GM19238 (cell line): ENCODE measurements around the gene SMARCD3.

Experiments
- DNase-seq: peaks from one replicate; pipeline ENCODE4 v3.0.0; 2011; ENCODE audit warnings: low spot score; ENCODE audit not compliant: insufficient read length

Gene SMARCD3

DNA sequence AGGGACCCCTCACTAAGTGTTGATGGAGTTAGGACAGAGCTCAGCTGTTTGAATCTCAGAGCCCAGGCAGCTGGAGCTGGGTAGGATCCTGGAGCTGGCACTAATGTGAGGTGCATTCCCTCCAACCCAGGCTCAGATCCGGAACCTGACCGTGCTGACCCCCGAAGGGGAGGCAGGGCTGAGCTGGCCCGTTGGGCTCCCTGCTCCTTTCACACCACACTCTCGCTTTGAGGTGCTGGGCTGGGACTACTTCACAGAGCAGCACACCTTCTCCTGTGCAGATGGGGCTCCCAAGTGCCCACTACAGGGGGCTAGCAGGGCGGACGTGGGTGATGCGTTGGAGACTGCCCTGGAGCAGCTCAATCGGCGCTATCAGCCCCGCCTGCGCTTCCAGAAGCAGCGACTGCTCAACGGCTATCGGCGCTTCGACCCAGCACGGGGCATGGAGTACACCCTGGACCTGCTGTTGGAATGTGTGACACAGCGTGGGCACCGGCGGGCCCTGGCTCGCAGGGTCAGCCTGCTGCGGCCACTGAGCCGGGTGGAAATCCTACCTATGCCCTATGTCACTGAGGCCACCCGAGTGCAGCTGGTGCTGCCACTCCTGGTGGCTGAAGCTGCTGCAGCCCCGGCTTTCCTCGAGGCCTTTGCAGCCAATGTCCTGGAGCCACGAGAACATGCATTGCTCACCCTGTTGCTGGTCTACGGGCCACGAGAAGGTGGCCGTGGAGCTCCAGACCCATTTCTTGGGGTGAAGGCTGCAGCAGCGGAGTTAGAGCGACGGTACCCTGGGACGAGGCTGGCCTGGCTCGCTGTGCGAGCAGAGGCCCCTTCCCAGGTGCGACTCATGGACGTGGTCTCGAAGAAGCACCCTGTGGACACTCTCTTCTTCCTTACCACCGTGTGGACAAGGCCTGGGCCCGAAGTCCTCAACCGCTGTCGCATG is 11.0 kb downstream of the SMARCD3 start:
- DNase-seq = no peak

DNA sequence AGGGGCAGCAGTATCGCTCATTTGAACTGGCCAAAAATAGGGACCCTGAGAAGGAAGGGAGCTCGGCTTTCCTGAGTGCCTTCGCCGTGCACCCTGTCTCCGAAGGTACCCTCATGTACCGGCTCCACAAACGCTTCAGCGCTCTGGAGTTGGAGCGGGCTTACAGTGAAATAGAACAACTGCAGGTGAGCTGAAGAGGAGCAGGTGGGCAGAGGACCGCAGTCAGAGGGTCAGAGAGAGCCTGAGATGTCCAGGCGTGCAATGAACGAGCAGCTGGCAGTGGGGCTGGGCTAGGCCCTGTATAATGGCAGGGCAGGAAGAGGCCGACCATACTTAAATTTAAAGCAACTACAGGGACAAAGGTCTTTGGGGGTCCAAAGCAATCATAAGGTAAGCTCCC is 12.1 kb downstream of the SMARCD3 start:
- DNase-seq = no peak

DNA sequence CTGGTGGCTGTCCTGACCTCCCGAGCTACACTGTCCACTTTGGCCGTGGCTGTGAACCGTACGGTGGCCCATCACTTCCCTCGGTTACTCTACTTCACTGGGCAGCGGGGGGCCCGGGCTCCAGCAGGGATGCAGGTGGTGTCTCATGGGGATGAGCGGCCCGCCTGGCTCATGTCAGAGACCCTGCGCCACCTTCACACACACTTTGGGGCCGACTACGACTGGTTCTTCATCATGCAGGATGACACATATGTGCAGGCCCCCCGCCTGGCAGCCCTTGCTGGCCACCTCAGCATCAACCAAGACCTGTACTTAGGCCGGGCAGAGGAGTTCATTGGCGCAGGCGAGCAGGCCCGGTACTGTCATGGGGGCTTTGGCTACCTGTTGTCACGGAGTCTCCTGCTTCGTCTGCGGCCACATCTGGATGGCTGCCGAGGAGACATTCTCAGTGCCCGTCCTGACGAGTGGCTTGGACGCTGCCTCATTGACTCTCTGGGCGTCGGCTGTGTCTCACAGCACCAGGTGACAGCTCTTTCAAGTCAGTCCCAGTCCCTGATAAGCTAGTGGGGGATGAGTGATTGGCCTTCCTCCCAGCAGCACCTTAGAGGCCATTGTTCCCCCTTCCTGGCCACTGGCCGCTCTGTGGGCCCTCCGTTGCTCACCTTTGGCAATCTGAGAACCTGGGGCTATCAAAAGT is 13.3 kb downstream of the SMARCD3 start:
- no peak for DNase-seq

DNA sequence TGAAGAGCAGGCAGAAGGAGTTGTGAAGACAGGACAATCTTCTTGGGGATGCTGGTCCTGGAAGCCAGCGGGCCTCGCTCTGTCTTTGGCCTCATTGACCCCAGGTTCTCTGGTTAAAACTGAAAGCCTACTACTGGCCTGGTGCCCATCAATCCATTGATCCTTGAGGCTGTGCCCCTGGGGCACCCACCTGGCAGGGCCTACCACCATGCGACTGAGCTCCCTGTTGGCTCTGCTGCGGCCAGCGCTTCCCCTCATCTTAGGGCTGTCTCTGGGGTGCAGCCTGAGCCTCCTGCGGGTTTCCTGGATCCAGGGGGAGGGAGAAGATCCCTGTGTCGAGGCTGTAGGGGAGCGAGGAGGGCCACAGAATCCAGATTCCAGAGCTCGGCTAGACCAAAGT is 14.7 kb downstream of the SMARCD3 start:
- no peak for DNase-seq

DNA sequence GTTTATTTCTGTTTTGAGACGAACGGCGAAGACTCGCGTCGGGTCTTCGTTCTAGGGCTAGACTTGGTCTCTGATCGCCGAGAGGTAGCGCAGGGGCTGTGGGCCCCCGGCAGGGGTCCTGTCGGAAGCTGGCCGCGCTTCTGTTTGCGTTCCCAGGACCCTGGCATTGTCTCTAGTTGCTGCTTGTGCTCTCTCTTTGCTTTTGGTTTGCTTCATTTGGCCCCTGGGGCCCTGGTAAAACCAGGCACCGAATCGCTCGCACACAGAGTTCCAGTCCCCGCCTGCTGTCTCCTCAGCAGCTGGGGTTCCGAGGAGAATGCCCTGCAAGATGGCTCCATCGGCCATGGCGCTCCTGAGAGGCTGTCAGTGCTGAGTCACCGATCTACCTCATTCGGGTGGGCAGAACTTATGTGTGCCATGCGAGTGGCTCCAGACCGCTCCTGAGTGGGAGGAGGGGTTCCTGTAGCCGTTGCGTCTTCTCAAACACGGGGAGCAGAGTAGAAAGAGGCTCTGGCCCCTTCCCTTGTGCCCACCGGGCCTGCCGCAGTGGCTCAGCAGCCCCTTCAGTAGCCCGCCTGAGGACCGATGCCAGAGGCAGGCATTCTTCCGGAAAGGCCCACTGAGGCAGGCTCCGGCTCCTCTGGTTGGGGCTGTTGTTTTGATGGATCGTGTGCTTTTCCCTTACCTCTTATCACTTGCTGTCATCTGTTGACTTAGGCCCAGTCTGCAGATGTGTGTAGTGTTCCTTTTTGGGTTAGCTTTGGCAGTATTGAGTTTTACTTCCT is 15.4 kb downstream of the SMARCD3 start:
- peak; percentile 66 for DNase-seq

DNA sequence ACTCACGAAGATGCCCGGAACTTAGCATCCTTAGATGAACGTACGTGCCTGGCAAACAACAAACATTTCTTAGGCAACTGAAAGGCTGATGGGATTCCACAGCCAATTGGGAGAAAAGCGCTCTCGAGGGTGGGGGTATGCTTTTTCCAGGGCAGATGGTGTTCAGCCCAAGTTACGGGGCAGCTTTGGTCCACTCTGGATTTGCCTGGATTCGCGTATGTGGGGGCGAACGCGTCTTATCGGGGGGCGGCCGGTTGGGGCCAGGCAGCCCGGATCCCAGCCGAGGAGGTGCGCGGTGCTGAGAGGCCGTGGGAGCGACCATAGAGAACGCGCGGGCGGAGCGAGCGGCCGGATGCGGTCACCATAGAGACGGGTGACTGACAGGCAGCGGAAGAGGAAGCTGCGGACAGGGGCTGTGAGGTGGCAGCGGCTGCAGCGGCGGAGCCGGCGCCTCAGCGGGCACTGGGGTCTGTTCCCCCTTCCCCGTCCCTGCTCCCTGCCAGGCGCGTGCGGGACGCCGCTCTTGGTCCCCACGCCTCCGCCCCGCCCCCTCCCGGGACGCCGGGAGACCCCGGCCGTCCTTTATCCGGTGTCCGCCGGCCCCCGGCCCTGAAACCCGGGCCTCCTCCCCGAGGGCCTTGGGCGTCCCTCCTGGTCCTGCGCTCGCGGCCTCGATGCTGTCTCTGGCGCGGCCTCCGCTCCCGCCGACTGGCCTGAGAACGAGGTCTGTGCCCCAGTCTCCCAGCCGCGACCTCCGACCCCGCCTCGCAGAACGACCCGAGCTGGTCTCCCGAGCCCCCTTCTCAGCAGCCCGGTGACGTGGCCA is 16.2 kb downstream of the SMARCD3 start, which contains the start of gene CHPF2:
Gene CHPF2 (plus strand): TSS at position 393 of the 826 bp plus-strand sequence. CDS start 1,529 bp downstream, outside the sequence.
- peak; percentile 98 for DNase-seq

DNA sequence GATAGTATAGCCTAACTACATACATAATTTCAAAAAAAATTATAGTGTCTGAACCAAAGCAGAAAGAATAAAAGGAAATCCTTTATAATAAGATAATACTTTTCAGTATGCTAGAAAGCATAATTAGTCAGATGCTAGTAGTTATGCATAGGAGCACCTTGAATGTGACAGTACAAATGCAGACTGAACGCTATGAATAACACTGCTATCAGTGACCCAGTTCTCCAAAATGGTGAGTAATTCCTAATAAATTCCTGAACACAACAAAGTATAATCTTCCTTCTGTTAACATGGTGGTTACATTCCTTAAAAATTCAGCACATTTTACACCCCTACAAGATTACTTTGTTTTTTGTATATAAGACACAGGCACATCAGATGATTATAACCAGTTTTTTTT is 17.4 kb downstream of the SMARCD3 start:
- DNase-seq = no peak

DNA sequence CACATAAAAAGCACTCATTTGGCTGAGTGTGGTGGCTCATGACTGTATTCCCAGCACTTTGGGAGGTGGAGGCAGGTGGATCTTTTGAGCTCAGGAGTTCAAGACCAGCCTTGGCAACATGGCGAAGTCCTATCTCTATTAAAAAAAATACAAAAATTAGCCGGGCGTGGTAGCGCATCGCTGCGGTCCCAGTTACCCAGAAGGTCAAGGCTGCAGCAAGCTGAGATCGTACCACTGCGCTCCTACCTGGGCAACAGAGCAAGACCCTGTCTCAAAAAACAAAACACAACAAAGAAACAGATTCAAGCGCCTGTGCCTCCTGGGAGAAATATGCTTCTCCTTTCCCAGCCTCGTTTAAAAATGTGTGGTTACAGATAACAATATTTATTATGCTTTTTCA is 19.2 kb downstream of the SMARCD3 start:
- no peak for DNase-seq

DNA sequence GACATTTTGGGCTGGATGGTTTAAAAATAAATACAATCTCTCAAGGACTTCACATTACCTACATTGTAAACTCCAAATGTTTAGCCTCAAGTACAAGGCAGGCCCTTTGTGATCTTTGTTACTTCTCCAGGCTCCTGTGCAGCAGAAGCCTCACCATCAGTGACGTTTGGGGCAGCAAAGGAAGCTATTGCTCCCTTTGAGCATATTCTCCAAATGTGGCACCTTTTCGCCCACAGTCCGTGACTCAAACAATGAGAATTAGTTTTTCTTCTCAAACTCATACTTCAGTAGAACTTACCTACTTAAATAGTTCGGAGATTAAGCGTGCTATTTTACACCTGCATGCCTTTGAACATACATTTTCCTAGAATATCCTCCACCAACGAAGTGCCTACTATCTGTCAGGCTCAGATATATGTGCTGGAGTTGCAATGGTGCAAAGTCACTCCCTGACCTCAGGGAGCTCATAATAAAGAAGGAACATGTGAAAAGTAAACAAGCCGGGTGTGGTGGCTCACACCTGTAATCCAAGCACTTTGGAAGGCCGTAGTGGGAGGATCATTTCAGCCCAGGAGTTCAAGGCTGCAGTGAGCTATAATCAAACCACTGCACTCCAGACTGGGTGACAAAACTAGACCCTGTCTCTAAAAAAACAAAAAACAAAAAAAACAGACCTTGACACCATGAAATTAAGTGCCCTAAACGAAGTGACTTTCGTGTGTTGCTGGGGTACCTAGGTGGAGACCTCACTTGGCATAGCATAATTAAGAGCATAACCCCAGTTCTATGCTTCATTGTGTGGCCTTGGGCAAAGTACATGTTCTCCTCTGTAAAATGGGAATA is 20.2 kb downstream of the SMARCD3 start:
- DNase-seq = no peak

DNA sequence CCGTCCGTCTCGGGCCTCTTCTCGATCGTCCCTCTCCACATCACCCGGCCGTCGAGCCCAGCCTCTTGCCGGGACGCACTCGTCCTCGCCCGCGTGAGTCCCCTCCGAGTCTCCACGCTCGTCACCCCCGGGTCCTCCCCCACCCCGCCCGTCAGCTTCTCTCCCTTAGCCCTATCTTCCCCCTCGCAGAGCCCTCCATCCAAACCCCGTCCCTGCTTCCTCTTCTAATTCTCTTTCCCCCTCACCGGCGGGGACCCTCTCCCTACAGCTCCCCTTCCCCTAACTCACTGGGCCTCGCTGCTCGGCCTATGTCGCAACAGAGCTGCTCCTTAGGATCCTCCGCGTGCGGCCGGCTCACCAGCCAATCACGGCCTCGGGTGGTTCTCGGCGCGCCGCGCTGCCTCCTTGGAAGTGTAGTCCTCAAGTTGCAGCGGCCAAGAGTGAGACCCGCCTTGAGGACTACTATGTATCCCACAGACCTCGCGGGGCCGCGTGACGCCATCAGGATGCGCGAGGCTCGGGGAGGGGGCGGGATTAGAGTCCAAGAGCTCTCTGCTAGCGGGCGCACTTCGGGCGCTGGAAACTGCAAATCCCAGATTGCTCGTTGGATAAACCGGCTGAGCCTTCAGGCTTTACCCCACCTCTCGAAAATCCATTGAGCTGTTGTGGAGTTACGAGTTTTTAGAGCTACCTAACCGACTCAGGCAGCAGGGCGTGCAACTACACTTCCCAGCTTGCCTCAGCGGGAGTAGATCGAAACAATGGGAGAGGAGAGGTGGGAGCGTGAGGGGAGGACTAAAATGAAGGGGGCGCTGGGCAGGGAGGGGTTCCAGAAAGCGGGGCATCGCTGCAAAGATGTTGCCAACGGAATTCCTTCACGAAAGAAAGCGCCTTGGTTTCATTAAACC is 21.4 kb downstream of the SMARCD3 start, which contains the start of gene ABCF2:
Gene ABCF2 (minus strand): TSS at position 331 of the 908 bp plus-strand sequence. CDS start 747 bp downstream, outside the sequence.
- peak; percentile 97 for DNase-seq

DNA sequence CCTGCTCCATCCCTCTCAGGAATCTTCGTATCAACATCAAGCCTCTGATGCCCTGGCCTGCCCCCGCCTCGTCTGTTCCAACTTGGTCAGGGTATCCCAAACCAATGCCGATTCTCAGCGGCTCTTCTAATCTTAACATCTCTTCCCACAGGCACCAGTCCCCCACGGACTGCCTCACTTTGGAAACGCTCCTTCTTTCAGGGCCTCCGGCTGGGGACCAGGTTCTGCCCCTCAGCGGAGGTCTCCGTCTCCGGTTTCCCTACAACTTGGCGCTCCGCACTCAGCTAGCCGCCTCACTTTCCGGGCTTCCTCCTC is 22.0 kb downstream of the SMARCD3 start:
- no peak for DNase-seq

DNA sequence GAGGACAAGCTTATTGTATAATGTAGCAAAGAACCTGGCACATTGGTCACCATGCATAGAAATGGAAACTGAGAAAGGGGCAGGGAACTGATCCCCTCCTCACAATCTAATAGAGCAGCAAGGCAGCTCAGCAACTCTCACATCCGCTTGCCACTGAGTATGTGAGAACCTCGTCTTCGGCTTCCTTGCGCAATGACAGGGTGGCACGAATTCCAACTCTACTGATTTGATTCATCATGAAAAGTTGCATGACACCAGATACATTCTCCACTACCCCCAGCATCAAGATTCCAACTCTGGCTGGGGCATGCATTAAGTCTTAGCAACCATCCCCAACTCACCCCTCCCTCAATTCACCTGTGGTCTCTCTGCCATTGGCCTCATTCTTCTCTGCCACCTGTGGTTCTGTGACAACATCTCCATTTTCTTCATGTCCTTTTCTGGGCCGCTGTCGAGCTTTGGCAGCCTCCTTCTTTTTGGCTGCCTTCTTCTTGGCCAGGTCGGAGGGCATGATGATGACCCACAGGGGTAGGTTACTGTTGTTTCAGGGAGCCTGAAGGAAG is 22.5 kb downstream of the SMARCD3 start:
- no peak for DNase-seq

DNA sequence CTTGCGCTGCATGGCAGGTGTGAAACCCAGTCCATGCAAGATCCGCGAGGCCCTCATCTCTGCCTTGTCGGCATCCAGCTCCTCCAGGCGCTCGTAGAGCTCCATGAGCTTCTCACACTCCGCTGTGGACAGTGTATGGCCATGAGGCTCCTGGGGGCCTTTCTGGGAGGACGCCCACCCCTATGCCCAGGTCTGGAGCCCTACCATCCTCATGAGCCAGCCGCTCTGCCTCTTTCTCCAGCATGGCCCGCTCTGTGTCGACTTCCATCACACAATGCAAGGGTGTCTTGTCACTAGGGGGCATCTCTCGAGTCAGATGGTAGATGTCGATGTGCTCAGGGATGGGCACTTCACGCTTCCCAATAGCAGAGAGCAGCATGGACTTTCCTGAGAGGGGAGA is 24.8 kb downstream of the SMARCD3 start:
- no peak for DNase-seq

DNA sequence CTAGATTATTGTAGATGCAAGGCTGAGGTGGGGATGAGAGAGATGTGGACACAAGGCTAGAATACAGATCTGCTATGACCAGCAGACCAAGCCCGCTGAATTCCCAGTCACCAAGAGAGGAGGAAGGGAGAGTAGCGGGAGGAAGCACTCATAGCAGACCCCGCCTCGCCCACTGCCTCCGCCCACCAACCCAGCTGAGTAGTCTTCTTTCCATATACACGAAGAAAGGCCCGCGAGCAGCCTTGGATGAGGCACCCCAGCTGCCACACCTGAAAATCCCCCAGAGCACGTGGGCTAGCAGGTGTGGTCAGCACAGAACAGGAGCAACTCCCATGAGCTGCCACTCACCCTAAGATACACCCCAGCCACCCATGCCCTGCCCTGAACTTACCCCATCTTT is 30.3 kb downstream of the SMARCD3 start:
- DNase-seq = no peak

DNA sequence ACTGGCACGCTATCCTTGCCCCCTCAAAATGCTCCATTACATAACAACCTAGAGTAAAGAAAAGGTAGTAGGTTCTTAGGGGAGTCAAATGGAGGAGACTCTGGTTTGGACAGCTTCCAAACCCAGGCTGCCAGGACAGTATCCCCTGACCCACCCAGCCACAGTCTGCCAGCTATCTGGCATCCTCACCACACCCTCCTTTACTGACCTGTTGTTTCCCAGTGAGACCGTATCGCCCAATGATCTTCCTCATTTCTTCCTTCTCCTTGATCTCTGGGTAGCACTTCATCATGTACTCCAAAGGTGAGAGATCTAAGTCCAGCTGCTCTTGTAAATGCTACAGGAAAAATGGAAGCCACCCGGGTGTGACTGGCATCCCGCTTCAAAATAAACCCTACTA is 33.1 kb downstream of the SMARCD3 start:
- no peak for DNase-seq

DNA sequence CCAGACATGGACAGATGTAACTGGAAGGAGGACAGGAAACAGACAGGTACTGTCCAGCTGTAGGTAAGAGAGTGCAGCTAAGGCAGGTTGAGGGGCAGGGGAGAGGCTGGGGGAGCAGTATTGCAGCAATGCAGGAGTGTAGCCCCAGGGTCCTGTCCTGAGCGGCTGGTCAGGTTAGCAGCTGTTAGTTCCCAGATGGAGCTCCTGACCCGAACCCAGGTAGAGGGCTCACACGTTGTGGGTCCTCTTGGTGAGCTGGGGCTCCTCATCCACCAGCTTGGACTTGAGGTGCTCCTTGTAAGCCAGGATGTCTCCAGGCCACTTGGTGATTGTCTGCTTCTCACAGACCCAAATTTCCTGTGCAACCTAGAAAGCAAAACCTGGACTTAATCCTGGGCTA is 34.7 kb downstream of the SMARCD3 start:
- no peak for DNase-seq

DNA sequence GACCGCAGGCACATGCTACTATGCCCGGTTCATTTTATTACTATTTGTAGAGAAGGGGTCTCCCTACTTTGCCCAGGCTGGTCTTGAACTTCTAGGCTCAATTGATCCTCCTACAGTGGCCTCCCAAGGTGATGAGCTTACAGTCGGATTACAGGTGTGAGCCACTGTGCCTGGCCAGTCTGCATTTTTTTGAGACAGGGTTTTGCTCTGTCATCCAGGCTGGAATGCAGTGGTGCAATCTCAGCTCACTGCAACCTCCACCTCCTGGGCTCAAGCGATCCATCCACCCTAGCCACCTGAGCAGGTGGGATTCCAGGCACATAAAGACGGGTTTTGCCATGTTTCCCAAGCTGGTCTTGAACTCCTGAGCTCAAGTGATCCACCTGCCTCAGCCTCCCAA is 35.9 kb downstream of the SMARCD3 start:
- DNase-seq = no peak

DNA sequence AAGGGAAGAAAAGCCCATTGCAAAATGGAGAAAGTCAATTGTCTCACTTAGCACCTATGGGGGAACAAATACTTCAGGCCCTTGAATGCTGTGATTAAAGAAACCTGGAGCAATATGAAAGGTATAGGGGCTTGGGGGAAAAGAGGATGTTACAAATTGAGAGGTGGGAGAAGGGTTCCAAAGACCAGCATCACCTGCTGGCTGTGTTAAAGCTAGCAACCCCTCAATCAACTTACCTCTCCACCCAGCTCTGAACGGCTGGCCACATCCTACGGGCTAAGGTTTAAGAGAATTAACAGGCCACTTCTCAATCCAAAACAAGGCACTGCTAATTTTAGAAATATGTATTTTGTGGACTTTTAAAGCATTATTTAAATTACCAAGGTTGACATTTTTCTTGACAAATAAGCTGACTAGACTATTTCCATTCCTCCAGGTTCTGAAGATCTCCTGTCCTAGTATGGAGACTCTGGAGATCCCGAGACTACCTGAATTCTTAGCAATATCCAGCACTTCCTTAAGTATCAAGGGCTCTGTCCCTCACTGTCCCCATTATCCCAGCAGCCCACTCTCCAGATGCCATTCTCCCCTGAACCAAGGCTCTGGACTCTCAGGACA is 37.2 kb downstream of the SMARCD3 start:
- no peak for DNase-seq
